Esophagus squamous epithelium (tissue), 4 donors: ENCODE data around the gene UBXN11.

Experiments used
- CTCF ChIP-seq, 6 experiments: fragments of 450-650 bp in 4 of 6; fragments of 200-600 bp in 2 of 6; sonication (generic) in 2 of 6; IDR thresholded peaks; one replicate each; pipeline ENCODE4 v1.5.1; 2016 to 2019; ENCODE audit warnings: antibody characterized with exemption in 6 of 6, mild to moderate bottlenecking in 4 of 6, moderate library complexity in 4 of 6
- POLR2A ChIP-seq, 4 donors: fragments of 450-650 bp; IDR thresholded peaks; one replicate each; pipeline ENCODE4 v1.6.1; 2017; ENCODE audit warnings: antibody characterized with exemption in 4 of 4, mild to moderate bottlenecking in 4 of 4, moderate library complexity in 3 of 4

DNA sequence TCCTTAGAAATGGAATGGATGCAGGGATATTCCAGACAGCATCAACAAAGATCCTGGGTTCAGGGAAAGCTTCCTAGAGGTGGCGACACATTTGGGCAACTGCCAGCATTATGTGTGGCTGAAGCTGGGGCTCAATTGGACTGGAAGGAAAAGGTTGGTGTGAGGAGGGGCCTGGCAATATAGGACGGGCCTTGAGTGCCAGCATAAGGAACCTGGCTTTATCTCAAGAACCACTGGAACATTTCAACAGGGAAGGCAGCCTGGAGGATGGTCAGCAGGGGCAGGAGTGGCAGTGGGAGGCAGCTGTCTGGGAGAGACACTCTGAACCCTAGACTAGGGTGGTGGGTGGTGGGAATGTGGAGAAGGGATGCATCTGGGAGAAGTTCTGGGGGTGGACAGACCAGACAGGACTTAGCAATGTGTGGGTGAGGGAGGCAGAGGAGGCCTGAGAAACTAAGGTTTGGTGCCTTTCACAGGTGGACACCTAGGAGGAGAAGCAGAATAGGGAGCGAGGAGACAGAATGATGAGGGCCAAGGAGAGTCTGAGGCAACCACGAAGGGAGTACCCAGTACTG is 23.1 kb downstream of the UBXN11 start:
- TF ChIP-seq CTCF (IDR thresholded peaks at IDR 0.05) = no peak
- TF ChIP-seq POLR2A (IDR thresholded peaks at IDR 0.05) = no peak
